GM21423 (cell line): ENCODE data around the gene MFN2.
"Not testable (repeated sequence)": the region's sequence is repeated elsewhere in the genome, so short reads cannot be mapped to it uniquely, and the experiment has no call there.

ENCODE experiments used
- ATAC-seq: cut with Tn5 transposase; IDR thresholded peaks from one replicate; pipeline ENCODE4 v1.9.1; 2021; ENCODE audit warnings: mild to moderate bottlenecking, moderate library complexity; ENCODE audit not compliant: unreplicated experiment

MFN2 gene

DNA sequence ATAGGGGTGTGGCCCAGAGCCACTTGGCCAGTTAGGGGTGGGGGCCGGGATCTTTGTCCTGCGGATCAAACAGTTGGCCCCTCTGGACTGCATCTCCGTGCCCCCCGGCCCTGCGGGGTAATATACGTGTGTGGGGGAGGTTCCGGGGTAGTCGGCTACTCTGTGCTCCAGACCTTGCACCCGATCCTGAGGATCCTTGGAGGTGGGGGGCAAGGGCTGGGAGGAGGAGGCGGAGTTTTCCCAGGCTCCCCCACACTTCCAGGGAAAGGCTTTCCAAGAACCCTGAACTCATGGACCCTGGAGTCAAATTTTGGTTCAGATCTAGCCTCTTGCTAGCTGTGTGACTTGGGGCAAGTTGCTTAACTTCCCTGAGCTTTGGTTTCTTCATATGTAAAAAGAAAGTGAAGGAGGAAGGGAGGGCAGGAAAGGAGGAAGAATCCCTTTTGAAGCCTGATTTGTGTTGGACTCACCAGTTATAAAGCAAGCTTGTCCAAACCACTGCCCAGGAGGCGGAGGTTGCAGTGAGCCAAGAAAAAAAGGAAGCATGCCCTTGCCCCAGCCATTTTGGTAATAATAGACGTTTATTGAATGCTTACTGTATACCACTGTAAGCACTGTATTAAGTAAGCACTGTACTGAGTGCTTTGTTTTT lies 39.7 kb downstream of the MFN2 start:
- no peak for ATAC-seq

DNA sequence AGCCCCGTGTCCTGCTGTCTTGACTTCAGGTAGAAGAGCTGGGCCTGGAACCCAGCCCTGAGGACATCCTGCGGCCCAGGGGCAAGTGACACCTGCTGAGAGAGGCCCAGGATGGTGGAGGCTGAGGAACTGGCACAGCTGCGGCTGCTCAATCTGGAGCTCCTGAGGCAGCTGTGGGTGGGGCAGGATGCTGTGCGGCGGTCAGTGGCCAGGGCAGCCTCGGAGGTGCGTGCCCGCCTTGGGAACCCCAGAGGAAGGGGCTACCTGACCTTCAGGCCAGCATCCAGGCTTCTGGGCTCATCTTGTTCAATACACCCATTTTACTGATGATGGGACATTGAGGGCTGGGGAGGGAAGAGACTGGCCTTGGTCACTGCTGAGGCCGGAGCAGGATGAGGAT lies 41.4 kb downstream of the MFN2 start:
- ATAC-seq: no peak

DNA sequence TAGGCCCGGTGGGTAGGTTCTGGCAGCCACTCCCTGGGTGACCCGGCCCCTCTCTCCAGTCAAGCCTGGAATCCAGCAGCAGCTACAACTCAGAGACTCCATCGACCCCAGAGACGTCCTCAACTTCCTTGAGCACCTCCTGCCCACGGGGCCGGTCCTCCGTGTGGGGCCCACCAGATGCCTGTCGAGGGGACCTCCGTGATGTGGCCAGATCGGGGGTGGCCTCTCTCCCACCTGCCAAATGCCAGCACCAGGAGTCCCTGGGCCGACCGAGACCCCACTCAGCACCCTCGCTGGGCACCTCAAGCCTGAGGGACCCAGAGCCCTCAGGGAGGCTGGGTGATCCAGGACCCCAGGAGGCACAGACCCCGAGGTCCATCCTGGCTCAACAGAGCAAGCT lies 41.8 kb downstream of the MFN2 start:
- ATAC-seq: no peak

DNA sequence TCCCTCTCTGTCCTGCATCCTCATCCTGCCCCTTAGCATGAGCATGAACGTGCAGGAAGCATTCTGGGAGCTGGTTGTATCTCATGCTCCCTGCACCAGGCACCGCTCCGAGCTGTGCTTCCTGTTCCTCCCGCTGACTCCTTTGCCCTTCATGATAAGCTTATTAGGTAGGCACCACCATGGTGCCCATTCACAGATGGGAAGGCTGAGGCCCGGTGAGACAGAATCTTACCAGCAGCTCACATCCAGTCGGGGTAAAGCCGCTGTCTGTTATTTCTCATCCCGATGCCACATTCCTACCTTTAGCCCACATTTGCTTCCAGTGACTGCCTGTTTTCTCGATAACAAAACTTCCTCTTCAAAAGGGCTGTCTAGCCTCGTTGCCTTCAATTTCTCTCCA lies 46.3 kb downstream of the MFN2 start:
- ATAC-seq: no peak

DNA sequence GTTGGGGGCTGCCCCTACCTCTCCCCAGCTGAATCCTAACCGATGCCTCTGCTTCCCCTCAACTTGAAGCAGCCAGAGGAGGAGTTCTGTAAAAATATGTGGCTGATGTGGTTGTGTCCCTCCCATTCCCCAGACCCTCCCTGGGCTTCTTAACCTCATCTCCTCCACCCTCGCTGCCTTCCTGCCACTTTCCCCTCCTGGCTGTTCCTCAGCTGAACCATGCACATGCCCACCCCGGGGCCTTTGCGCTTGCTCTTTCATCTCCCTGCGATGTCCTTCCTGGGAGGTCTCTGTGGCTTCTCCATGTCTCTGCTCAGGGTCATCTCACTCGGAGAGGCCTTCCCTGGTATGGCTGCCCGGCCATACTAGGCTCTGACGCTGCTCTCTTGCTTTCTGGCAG lies 48.0 kb downstream of the MFN2 start:
- no peak for ATAC-seq

DNA sequence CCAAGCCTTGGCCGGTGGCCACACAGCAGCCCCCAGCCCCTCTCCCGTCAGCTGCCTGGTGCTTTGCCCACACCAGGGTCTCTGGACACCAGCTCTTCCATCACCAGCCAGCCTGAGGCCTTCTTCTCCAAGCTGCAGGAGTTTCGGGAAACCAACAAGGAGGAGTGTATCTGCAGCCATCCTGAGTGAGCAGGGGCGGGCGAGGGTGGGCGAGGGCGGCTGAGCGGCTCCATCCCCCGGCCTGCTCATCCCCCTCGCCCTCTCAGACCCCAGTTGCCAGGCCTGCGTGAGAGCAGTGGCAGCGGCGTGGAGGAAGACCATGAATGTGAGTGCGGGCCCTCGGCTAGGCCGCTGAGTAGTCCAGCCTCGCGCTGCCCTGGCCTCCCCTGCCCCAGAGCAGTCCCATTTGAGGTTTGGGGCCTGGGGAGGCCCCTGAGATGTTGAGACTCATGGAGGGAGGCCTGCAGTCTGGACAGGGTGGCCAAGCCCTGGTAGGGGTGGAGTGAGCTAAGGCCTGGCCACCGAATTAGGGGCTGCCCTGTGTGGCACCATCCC lies 48.8 kb downstream of the MFN2 start:
- ATAC-seq: no peak

DNA sequence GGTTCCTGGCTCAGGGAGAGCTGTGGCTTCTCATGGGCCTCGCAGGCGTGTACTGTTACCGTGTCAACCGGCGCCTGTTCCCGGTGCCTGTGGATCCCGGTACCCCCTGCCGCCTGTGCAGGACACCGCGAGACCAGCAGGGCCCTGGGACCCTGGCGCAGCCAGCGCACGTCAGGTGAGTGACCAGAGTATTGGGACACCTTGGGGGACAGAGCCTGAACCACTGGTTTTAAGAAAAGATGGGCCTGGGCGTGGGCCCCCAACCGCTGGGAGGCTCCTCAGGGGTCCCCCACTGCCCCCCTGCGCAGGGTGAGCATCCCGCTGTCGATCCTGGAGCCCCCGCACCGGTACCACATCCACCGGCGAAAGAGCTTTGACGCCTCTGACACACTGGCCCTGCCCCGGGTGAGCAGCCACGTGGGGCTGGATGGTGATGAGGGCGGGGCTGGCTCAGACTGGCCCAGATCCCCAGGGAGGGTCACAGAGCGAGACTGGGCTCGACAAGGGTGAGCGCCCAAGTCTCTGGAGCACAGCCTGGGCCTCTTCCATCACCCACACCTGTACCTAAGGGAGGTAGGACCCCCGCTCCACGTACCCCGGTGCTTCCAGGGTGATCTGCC lies 49.6 kb downstream of the MFN2 start:
- no peak for ATAC-seq

DNA sequence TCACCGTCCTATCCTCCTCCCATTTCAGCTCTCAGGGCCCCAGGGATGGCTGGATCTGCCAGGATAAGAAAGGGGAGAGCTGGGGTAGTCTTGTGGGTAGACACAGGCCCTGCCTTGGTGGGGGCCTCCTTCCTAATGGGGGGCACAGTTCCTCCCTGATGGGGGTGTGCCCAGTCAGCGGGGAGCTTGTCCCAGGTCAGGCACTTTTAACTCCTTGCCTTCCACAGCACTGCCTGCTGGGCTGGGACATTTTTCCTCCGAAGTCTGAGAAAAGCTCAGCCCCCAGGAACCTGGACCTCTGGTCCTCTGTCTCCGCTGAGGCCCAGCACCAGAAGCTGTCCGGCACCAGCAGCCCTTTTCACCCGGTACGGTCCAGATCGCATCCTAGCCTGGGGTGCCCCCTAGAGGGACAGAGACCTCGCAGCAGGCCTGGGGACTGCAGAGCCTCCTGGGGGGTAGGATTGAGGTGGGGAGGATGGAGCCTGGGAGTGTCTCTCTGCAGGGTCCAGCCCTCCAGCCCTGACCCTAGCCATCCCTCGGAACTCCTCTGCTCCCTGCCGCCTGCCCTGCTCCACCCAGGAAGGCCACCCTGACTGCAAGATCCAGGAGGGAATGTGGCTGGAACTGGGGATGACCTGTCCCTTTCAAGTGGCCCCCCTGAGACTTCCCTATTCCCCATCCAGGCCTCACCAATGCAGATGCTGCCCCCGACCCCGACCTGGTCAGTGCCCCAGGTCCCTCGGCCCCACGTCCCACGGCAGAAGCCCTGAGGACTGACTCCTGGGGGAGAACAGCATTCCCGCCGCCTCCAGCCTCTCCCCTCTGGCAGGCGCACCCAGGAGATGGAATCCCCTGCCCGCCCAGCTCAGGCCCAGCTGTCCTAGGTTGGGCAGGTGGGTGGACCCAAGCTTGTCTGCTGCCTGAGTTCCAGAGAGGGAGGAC lies 51.1 kb downstream of the MFN2 start:
- ATAC-seq: no peak

DNA sequence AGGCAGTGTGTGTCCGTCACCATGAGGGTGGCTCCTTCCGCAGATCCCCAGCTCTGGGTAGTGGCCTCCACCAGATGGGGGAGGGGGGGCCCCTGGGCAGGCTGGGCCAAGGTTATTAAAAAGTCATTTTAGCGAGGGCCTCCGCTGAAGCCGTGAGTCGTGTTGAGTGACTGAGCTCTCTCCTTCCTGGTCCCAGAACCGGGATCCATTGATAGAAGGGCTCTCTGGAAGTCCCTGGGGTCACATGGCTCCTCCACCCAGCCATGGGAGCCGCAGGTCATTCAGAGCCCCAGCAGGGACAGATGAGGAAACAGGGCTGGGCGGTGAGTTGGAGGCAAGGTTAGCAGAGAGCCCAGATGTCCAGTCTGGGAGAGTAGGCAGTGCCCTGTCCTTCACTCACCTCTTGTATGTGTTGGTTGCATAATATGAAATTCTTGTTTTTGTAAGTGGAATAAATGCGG lies 51.9 kb downstream of the MFN2 start:
- no peak for ATAC-seq

DNA sequence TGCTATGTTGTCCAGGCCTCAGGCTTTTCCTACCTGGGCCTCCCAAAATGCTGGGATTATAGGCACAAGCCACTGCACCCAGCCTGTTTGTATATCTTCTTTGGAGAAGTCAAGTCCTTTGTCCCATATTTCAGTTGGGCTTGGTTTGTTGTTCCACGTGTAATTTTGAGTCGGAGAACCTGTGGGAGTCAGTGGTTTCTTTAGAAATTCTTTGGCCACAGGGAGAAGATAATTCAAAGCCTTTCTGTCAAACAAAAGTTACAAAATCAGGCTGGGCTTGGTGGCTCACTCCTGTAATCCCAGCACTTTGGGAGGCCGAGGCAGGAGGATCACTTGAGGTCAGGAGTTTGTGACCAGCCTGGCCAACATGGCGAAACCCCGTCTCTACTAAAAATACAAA lies 53.2 kb downstream of the MFN2 start:
- not testable (repeated sequence) for ATAC-seq

DNA sequence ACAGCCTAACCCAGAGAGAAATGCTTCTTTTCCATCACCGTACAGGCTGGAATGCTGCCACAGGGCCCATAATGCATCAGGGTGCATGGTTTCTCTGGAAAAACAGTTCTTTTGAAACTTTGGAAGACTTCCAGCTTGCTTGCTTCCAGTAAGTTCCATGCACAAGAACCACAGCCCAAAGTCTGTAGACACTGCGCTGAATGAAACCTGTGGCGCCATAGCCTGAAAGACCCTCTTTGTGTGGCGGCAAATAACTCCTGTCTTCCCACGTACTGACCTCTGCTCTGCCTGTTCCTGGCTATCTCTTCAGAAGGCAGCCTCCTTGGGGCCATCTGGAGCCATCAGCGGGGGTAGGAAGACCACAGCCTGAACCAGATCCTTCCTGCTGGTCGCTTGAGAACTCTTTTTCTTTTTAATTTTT lies 54.1 kb downstream of the MFN2 start:
- ATAC-seq: no peak

DNA sequence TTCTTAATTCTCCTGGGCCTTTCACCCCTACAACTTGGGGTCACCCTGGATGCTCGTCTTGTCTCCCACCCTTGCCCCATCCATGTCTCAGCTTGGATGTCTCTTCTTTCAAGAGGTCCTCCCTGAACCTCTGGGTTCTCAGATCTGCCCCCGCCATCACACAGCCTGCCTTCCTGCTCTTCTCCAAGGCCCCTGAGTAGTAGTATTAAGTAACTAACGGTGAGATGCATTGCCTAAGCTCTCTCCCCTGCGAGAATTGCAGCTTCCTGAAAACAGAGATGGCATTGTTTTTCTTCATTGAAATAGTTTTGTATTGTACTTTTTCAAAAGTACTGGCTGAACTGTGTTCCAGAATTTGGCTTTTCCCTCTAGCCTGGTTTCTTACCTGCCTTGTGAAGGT lies 55.1 kb downstream of the MFN2 start:
- no peak for ATAC-seq

DNA sequence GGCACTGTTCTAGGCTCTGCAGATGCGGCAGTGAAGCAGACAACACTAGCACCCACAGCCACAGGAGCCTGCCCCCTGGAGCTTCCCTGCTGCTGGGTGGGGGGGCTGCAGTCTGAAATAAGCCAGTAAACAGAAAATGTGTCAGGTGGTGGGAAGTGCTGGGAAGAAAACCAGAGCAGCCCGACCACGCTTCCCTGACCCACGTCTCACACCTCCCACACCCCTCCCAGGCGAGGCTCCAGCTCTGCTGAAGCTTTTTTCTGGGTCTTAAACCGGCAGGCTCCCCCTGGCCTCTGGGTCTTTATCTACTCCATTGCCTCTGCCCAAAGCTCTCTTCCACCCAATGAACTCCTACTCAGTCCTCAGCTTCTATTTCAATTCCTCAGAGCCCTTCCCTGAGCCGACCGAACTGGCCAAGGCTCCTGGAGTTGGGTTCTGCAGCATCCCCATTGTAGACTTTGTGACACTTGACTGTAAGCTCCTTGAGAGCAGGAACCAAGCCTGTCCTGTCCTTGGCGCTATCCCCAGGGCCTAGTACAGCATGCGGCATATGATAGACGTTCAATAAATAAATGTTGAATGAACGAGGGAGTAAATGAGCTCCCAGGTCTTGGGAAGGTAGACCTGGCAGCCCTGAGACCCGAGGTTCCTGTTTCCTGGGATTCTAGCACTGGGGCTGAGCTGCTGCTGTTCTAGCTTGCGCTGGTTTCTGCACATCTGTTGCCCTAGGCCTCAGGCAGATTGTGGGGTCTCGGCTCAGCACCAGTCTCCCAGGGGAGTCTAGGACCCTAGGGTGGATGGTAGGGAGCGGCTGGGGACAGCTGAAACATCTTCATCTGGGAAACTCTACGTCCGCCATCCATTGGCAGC lies 57.5 kb downstream of the MFN2 start:
- ATAC-seq: no peak

DNA sequence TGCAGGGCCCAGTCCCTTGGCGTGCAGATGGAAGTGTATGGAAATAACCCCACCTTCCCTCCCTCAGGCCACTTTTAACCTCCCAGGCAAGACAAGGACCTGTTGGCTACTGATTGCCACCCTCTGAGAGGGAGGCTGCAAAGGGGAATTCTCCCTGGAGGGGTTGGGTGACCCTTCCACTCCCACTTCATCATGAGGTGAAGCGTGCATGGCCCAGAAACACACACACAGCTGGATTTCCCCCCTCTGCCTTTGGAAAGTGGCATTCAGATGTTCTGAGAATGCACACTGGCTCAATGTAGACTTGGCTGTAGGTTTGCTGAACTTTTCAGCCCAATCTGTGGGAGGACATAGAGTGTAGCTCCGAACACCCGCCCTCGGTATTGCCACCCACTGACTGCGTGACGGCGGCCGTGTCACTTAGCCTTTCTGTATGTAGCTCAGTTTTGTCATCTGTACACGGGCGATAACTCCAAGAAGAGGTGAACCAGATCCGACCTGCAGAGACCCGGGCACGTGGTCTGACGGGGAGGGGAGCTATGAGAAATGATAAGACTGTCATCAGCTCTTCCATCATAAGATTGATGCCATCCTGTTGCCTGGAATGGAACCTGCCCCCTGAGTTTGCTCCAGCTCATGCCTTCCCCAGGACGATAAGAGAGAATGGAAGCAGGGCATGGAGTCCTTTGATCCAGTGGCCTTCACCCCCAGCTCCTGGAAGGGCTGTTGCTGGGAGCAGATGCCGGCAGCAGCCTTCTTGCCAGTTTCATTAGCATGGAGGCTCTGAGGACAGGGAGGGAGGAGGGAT lies 58.3 kb downstream of the MFN2 start:
- no peak for ATAC-seq

DNA sequence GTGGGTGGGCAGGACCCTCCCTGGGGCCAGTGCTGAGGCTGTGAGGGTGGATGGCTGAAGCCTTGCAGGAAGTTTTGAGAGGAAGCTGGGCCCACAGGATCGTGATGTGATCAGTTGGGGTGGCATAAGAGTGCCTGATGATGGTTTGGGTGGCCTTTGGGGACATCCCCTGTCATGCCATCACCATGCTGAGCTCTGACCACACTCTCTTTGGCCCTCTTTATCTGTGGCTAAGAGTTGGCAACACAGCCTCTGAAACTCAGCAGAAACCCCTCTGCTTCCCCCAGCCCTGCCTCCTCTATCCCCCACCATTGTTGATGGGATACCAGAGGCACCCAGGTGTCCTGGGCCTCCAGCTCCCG lies 58.9 kb downstream of the MFN2 start:
- no peak for ATAC-seq

DNA sequence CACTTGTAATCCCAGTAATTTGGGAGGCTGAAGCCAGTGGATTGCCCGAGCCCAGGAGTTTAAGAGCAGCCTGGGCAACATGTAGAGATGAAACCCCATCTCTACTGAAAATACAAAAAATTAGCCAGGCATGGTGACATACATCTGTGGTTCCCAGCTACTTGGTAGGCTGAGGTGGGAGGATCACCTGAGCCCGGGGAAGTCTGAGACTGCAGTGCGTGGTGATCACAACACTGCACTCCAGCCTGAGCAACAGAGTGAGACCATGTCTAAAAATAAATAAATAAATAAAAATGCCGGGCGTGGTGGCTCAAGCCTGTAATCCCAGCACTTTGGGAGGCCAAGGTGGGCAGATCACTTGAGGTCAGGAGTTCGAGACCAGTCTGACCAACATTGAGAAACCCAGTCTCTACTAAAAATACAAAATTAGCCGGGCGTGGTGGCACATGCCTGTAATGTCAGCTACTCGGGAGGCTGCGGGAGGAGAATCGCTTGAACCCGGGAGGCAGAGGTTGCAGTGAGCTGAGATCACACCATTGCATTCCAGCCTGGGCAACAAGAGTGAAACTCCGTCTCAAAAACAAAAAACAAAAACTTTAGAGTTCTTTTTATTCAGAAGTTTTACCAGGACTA lies 59.7 kb downstream of the MFN2 start:
- ATAC-seq: peak; percentile 37

DNA sequence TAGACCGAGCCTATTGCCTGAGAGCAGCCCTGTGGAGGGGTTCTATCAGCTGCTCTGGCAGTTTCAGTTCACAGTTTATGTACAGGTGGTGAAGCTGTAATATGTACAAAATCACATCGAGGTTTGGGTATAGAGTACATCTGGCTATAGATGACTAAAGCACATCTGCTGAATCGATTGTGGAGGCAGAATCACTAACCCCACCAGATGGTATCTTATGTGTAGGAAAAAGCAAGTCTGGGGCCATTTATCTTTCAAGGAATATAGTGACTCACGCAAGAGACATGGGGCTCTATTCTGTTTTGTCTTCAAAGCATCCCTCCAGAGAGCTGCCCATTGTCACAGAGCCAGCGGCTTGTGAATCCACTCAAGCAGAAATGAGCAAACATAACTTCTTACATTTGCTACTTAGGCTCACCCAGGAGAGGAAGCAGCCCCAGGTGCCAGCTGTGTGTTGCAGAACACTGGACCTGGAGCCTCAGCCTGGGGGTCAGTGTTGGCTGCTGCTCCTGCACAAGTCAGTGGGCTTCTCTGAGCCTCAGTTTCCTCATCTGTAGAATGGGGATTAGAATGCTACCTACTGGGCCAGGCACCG lies 60.3 kb downstream of the MFN2 start:
- ATAC-seq: peak; percentile 79

DNA sequence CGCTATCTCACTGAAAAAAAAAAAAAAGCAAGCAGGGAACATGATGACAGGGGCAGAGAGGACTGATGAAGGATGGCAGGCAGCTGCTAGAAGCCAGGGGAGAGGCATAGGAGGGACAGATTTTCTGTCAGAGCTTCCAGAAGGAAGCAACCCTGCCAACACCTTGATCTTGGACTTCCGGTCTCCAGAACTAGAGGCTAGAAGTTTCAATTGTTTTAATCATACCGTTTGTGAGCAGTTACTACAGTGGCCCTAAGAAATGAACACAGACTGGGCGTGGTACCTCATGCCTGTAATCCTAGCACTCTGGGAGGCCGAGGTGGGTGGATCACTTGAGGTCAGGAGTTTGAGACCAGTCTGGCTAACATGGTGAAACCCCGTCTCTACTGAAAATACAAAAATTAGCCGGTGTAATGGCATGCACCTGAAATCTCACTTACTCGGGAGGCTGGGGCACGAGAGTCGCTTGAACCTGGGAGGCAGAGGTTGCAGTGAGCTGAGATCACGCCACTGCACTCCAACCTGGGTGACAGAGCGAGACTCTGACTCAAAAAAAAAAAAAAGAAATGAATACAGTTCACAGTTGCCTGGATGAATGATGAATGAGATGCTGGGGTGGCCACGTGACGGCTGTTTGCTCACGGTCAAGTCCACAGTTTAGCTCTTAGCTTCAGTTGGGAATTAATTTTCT lies 64.1 kb downstream of the MFN2 start:
- not testable (repeated sequence) for ATAC-seq
